KBM-7 (cell line): ENCODE results near the gene TAF11.
"Not testable (repeated sequence)": the region's sequence is repeated elsewhere in the genome, so short reads cannot be mapped to it uniquely, and the experiment has no call there.

Experiments
- DNase-seq: peaks from one replicate; pipeline ENCODE4 v3.0.0-alpha.2; 2015
- in situ Hi-C: fragments of 300-500 bp; cut with MboI; formaldehyde crosslinking; loops from 2 replicates; pipeline ENCODE4 v1.14.3; 2020; ENCODE audit warnings: low sequenced_read_pairs, low pct_unique_long_range_greater_than_20kb, mixed read lengths

TAF11 gene, protein sequence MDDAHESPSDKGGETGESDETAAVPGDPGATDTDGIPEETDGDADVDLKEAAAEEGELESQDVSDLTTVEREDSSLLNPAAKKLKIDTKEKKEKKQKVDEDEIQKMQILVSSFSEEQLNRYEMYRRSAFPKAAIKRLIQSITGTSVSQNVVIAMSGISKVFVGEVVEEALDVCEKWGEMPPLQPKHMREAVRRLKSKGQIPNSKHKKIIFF

DNA sequence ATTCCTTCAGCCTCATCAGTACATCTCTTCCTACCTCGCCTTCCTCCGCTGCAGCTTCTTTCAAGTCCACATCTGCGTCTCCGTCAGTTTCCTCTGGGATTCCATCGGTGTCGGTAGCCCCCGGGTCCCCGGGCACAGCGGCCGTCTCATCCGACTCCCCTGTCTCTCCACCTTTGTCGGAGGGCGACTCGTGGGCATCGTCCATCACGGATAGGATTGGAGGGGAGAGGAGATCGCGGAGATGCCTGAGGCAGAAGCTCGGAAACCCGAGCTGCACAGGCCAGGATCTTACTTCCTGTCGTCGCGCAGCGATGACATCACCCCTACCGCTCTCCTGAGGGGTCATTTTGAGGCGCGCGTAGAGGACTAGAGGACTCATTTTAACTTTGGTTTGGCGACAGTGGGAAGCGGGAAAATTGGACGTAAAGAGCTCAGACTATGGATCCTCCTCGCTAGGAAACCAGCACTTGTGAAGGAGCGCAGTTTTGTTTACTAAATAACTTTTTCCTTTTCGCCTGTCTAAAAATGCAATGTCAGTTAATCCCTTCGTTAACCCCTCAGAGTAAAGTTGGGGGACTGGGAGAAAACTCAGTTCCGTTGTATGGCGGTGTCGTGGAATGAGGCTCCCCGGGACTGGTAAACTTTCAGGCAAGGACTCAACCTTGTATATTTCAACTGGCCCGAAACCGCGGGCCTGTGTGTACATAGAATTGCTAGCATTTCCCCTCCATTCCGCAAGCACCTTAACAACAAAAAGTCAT is at the start of gene TAF11:
TAF11 (minus strand) TSS at position 290 of the 761 bp plus-strand sequence; CDS start at position 205, 85 bp downstream.
- in situ Hi-C loops: no loop called here
- DNase-seq: peak; percentile 92

DNA sequence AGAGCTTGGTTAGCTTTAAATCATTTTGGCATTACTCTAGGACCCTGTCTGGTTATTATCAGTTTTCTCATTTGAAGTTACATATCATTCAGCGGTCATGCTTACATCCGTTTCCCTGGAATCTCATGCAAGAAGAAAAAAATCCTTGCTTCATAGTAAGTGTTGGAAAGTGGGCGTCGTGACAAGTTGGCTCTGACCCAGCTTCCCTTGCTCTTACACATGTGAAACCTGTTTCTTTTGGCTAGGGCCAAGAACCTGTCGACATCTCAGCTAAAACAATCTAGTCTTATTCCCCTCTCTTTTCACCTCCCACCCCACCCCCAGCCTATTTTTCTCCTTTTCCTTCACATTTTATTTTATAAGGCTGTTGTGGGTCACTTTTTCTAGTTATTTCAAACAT is 46.7 kb upstream of the TAF11 start:
- no peak for DNase-seq
- in situ Hi-C loops: no loop called here

DNA sequence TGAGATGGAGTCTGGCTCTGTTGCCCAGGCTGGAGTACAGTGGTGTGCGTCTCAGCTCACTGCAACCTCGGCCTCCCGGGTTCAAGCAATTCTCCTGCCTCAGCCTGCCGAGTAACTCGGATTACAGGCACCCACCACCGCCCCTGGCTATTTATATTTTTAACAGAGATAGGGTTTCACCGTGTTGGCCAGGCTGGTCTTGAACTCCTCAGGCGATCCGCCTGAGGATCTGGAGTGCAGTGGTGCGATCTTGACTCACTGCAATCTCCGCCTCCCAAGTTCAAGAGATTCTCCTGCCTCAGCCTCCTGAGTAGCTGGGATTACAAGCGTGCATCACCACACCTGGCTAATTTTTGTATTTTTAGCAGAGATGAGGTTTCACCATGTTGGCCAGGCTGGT is 44.4 kb upstream of the TAF11 start:
- in situ Hi-C loops, DNase-seq: not testable (repeated sequence)

DNA sequence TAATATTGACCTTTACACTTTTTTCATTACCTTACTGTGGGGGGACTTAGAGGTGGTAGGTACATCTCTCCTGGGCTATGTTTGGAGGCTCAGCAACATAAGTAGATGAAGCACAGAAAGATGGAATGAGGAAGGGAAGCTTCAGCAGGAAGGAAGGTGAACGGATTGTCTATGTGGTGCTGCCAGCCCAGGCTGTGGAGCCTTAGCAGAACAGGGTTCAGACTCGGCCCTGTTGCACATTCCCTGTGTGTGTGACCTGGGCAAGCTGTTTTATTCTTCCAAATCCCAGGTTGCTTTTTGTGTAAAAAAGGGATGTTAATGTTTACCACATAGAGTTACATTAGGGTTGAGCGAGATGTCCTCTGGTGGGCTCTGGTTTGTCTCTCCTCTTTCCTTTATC is 42.4 kb upstream of the TAF11 start:
- in situ Hi-C loops: no loop called here
- DNase-seq: no peak

DNA sequence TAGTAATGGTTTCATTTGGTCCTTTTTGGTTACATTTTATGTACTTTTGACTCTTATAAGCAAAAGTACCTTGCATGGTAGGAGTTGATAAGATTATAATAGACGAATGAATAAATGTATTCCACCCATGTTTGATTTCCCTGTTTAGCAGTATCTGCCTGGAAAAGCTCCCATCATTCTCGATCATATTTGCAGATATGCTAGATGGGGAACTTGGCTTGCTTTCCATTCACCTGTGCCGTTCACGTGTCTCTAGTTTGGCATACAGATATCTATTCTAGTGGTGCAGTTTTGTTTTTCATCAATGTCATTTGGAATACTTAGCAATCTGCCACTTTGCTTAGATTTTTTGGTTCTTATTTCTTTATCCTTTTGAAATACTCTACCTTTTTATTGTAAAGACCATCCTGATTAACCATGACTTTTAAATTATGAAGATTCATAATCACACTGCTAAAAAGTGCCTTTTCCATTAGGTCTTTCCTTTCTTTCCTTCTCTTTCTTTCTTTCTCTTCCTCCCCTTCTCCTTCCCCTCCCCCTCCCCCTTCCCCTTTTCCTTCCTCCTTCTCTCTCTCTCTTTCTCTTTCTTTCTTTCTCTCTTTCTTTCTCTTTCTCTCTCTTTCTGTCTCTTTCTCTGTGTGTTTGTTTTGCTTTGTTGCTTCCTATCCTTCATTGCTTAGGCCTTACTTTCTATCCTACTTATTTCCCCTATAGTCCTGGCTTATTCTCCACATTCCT is 41.6 kb upstream of the TAF11 start:
- in situ Hi-C loops: no loop called here
- DNase-seq: no peak

DNA sequence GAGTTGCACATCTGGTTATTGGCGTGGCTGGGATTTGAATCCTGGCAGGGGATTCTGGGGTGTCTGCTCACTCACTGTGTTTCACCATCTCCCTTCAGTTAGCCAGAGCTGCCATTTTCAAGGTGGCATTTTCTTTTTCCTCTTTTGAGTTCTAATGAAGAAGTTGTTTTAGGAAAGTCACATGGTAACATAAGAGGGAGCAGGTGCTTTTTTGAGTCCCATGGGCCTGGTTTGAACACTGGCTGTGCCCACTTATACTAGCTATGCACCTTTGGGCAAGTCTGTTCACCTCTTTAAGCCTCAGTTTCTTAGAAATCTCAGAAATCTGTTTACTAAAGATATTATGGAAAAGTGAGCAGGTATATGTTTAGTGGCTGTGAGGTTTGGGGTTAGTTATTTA is 40.9 kb upstream of the TAF11 start:
- in situ Hi-C loops: no loop called here
- no peak for DNase-seq

DNA sequence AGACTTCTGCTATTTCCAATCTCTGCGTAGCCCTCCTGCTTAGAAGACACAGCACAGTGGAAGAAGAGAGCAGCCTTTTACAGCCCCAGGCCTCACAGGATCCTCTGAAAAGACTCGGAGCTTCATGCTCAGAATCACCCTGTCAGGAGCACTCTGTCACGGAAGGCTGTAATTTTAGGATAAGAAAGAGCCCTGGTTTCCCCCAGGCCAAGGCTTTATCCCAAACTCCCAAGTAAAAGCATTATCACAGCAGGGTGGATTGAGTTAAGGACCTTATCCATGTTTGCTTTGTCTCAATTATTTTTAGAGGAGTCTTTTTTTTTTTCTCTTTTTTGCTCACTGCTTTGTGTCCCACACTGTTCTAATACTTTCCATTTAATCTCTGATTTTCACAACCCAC is 40.4 kb upstream of the TAF11 start:
- no peak for DNase-seq
- in situ Hi-C loops: no loop called here

DNA sequence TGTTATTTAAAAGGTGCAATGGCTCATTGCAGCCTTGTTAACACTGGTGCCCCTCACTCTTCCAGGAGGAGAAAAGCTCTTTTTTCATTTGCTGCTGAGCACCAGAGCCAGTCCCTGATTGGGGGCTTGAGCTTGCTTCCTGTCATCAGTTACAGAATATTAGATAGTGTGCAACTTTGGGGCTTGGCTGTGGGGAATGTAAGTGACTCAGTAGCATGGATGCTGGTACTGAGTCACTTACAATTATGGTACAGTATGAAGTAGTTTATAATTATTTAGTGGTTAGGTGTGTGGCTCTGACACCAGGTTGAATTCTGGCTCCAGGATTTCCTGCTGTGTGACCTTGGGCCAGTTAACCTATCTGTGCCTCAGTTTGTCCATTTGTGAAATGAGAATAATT is 38.8 kb upstream of the TAF11 start:
- in situ Hi-C loops: no loop called here
- no peak for DNase-seq

DNA sequence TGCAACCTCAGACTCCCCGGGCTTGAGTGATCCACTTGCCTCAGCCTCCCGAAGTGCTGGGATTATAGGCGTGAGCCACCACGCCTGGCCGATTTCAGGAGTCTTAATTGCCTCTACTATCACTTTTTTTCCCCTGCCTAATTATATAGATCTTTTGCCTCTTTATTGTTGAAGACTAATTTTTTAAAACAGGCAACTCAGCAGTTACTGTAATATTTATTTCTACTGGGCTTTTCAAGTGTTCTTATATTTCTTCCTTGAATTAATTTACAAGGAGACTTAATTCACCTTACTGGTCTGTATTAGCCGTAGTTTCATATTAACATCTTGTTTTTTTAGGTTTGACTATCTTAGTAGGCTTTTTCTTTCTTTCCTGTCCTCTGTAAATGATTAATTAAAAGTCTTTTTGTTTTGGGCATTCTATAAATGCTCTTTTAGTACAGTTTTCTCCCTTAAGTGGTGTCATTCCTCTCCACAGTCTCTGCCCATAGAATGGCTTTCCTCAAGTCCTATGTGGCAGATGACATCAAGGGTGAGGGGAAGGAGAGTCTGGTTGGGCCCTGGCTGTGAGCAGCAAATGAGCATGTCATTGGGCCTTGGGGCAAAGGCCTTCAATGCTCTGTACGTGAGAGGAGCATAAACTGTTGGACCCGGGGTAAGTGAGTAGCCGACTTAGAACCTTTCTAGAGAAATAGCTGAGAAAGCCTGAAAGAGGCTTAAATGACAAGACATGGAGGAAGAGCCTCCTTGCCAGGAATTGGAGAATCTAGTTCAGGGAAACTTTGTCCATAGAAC is 37.2 kb upstream of the TAF11 start:
- in situ Hi-C loops: no loop called here
- no peak for DNase-seq

DNA sequence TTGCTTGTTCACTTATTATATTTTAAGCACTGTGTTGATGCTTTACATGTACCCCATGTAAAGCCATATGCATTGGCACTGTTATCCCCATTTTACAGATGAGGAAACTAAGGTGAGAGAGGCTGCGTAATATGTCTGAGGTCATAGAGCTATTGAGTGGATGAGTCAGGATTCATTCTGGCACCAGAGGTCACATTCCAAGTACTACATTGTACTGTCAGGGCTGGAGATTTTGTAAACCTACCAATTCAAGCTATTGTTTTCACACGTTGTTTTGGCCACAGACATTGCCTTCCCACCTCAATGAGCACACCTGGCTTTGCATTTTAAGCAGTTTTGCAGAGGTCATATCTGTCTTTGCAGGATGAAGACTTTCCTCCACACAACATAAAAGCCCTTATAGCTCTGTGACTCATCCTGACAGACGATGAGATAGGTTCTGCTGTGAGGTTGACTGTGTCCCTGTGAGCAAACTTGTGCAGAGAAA is 34.4 kb upstream of the TAF11 start:
- DNase-seq: no peak
- in situ Hi-C loops: no loop called here

DNA sequence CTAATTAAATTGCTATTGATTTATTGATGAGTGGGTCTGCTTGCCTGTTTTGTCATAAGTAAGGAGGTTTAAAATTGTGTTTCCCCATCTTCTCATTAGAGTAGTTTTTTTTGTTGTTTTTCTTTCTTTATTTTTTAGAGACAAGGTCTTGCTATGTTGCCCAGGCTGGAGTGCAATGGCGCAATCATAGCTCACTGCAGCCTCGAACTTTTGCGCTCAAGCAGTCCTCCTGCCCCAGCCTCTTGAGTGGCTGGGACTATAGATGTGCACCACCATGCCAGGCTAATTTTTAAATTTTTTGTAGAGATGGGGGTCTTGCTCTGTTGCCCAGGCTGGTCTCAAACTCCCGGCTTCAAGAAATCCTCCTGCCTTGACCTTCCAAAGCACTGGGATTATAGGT is 32.3 kb upstream of the TAF11 start:
- no peak for DNase-seq
- in situ Hi-C loops: no loop called here

DNA sequence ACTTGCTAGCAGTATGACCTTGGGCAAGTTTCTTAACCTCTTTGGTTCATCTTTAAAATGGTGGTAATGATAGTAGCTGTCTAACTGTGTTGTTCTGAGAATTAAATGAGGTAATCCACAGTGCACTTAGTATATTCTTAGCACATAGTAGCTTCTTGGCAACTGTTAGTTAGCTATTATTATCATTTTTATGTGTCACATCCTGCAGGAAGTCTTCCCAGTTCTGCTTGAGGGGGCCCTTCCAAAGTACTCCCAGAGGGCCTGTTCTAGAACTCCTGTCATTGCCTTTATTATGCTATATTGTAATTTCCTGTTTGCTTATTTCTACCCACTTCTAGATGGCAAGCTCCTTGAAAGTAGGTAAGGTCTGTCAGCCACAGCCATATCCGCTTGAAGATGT is 31.8 kb upstream of the TAF11 start:
- DNase-seq: no peak
- in situ Hi-C loops: no loop called here

DNA sequence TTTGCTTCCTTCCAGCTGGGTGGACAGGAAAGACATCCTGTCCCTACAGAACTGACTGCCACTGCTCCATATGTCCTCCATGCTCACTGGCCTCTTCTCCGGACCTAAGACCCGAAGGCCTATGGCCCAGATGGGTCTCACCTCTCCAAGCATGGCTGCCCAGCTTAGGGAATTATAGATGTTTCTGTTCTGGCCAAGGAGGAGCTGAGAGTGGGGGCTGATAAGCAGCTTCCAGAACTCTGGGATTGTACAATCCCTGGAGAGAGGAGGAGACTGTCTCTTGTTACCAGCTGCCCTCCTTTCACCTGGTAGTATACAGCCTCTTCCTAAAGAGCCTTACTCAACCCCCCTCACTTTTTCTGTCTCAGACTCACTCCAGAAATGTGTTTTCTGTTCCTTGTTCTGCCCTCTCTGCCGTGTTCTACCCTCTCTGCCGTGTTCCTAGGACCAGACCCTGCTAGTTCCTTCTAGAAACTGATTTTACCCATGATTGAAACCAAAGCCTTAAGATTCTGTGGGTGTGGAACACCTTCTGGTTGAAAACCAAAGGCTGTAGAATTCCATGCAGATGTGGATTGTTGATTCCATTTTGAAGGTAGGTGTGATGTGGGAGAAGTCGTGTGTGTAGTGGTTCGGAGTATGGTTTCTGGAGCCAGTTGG is 29.9 kb upstream of the TAF11 start:
- no peak for DNase-seq
- in situ Hi-C loops: no loop called here

DNA sequence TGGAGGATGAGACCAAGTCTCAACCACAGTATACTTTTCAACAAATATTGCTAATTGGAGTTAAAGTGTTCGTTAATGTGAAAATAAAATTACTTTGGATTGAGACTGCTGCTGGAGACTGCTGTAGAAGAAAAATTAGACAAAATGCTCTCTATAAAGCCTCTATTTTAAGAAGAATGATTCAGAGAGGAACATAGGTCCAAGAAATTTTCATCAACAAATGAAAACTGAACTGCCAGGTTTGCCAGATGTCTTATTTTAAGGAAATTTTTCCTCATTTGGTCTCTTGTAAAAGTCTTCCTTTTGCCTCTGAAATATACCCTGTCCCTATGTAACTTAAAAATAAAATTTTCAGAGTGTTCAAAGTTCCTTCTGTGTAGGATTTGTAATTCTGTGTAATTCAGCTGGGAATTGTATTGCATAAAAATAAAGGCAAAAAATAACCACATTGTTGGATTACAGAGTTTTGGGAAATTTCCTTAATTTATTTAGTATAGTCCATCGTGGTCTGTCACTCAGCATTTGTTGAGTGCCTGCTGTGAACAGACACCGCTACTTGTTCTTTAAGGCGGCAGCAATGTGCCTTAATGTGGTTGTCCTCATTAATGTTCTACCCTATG is 28.6 kb upstream of the TAF11 start:
- in situ Hi-C loops: no loop called here
- no peak for DNase-seq

DNA sequence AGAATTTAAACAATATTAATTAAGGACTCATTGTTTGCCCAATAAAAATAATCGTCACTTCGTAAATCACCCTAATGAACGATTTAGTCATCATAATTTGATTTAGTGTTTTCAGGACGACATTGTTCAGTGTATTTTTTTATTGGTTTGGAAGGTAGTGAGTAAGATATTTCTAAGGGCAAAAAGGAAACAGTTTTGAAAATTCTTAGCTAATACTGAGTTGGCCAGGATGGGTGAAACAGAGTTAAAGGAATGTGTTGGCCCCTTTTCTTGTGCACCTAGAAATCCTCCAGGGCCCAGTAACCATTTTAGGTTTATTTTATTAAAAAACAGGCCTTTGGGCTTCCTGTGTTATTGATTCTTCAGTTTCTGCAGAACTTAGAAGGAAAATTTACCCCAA is 26.5 kb upstream of the TAF11 start:
- in situ Hi-C loops: no loop called here

DNA sequence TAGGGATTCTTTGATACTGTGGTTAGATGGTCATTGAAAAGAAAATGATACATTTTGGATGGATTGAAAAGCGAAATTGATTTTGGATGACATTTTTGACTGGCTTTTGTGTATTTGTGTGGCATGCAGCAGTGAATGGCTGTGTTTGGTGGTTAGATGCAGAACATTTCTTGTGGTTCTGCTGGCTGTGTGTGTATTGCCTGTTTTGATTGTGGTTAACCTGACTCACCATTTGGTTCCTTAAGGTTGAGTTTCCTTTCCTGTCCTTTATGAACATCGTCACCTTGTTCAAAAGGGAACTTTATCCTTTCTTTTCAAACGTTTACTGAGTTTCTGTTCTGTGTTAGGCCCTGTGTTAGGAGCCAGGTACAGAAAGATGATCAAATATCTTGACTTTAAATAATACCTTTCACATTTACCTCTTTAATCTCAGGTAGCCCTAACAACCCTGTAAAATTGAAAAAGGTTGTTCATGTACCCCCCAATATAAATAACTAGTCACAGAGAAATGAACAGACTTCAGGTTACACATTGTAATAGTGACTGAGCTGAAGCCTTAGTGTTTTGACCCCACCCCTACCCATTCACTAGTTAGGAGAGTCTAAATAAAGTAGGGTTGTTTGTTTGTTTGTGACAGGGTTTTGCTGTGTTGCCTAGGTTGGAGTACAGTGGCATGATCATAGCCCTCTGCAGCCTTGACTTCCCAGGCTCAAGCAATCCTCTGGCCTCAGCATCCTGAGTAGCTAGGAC is 25.0 kb upstream of the TAF11 start:
- peak; percentile 69 for DNase-seq
- in situ Hi-C loops: no loop called here

More for the DNA sequence above, 26.5 kb upstream of the TAF11 start:
- no peak for DNase-seq

DNA sequence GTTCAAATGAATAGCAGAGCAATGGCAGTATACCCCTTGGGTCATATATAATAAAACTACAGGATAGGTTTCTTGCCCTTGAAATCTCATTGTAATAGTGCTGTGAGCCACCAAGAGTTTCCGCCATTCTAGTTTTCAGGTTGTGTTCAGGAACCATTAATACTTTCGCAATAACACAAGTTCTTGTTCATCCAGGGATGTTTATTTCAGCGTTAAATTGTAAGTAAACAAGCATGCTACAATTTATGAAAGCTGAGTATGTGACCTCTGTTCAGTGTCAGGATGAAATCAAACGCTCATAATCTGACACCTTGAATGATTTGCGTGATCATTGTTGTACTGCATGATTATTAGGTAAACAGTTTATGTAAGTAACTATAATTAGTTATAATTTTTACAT is 24.0 kb upstream of the TAF11 start:
- DNase-seq: no peak
- in situ Hi-C loops: no loop called here

DNA sequence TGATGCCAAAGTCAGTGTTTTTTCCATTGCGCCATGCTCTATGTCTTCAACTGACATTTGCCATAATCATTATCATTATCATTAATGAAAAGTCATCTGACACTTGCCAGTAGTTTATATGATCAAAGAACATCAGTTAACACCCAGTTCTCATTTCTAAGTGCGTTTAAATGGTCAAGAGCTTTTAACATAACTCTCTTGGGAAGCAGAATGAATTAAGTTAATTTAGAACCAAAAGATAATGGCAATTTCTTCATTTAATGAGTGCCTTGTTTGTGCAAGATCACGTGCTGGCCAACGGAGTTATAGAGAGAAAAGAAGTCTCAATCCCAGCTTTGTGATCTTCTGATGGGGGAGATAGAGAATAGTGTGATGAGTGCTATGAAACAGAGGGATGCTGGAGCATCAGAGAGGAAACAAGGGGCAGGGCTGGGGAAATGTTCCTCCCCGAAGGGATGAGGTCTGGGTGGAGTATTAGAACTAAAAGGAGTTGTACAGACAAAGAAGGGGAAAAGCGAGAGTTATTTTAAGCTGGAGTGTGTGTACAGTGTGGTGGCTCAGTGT is 21.6 kb upstream of the TAF11 start:
- in situ Hi-C loops: no loop called here
- no peak for DNase-seq
